HEK293 (cell line): ENCODE measurements around the gene INPP5D.

ENCODE experiments used
- CTCF ChIA-PET: fragments of 350-600 bp; formaldehyde crosslinking; extraction: SDS; loops from one replicate; lab custom pipeline; 2021; ENCODE audit warnings: antibody characterized with exemption; lab: Yijun Ruan, JAX
- POLR2A ChIA-PET: fragments of 300-600 bp; formaldehyde crosslinking; extraction: SDS; loops from one replicate; lab custom pipeline; 2020; ENCODE audit warnings: antibody characterized with exemption, inconsistent platforms; lab: Yijun Ruan, JAX
- H3K27ac ChIP-seq: fragments of 200-500 bp; sonication (Bioruptor generic); 2 replicates; pipeline ENCODE4 v1.5.1; 2014; ENCODE audit warnings: low read depth, low read length, control low read depth, inconsistent platforms; ENCODE audit errors: extremely low read depth
- H3K36me3 ChIP-seq, 2 experiments: fragments of 200-500 bp in 1 of 2; sonication (Bioruptor generic) in 1 of 2; 1 replicate in 1 of 2; 2 replicates in 1 of 2; pipeline ENCODE4 v1.5.1; 2014 to 2017; ENCODE audit warnings: inconsistent platforms in 2 of 2, low read length in 2 of 2; ENCODE audit not compliant: control insufficient read depth in 2 of 2, insufficient read depth in 1 of 2
- H3K4me1 ChIP-seq: fragments of 200-500 bp; sonication (Bioruptor generic); 2 replicates; pipeline ENCODE4 v1.5.1; 2014; ENCODE audit warnings: mild to moderate bottlenecking, low read length, inconsistent platforms; ENCODE audit not compliant: control insufficient read depth, insufficient read depth
- H3K4me3 ChIP-seq: 2 replicates; pipeline ENCODE4 v1.5.1; 2011; ENCODE audit warnings: low read depth, mild to moderate bottlenecking, control low read depth, low read length, moderate library complexity
- H3K9me3 ChIP-seq: fragments of 200-500 bp; sonication (Bioruptor generic); 2 replicates; pipeline ENCODE4 v1.5.1; 2014; ENCODE audit warnings: low read depth, low read length, inconsistent platforms; ENCODE audit not compliant: control insufficient read depth, insufficient read depth
- IKZF3 ChIP-seq: fragments of 450-650 bp; IDR thresholded peaks from 2 replicates; pipeline ENCODE4 v1.5.0; 2018; ENCODE audit warnings: missing biosample characterization, mild to moderate bottlenecking, missing genetic modification characterization, moderate library complexity
- PBX3 ChIP-seq: sonication (generic); formaldehyde crosslinking; IDR thresholded peaks from 2 replicates; pipeline ENCODE4 v1.8.1; 2022; ENCODE audit warnings: mild to moderate bottlenecking, moderate library complexity, missing genetic modification reagents
- ZBTB11 ChIP-seq: fragments of 450-650 bp; formaldehyde crosslinking; conservative IDR thresholded peaks from 2 replicates; pipeline ENCODE4 v1.5.1; 2016; ENCODE audit warnings: low read depth, missing biosample characterization, missing genetic modification characterization
- ZBTB21 ChIP-seq: fragments of 450-650 bp; formaldehyde crosslinking; IDR thresholded peaks from 2 replicates; pipeline ENCODE4 v1.5.1; 2017; ENCODE audit warnings: missing biosample characterization, missing genetic modification characterization
- ZBTB7A ChIP-seq: fragments of 450-650 bp; formaldehyde crosslinking; IDR thresholded peaks from 2 replicates; pipeline ENCODE4 v1.5.1; 2016; ENCODE audit warnings: low read depth, missing biosample characterization, missing genetic modification characterization
- ZBTB8A ChIP-seq: fragments of 450-650 bp; formaldehyde crosslinking; IDR thresholded peaks from 2 replicates; pipeline ENCODE4 v1.5.1; 2016; ENCODE audit warnings: missing biosample characterization, missing genetic modification characterization
- ZNF221 ChIP-seq: fragments of 450-650 bp; formaldehyde crosslinking; IDR thresholded peaks from 2 replicates; pipeline ENCODE4 v1.5.1; 2017; ENCODE audit warnings: missing biosample characterization, missing genetic modification characterization, borderline replicate concordance
- ZNF24 ChIP-seq: fragments of 450-650 bp; formaldehyde crosslinking; IDR thresholded peaks from 2 replicates; pipeline ENCODE4 v1.5.1; 2016; ENCODE audit warnings: missing biosample characterization, missing genetic modification characterization
- ZNF266 ChIP-seq: fragments of 450-650 bp; formaldehyde crosslinking; IDR thresholded peaks from 2 replicates; pipeline ENCODE4 v1.5.1; 2016; ENCODE audit warnings: missing biosample characterization, missing genetic modification characterization, low read depth
- ZNF426 ChIP-seq: fragments of 450-650 bp; formaldehyde crosslinking; IDR thresholded peaks from 2 replicates; pipeline ENCODE4 v1.5.1; 2017; ENCODE audit warnings: missing biosample characterization, missing genetic modification characterization, mild to moderate bottlenecking, inconsistent platforms, moderate library complexity
- ZNF433 ChIP-seq: fragments of 450-650 bp; formaldehyde crosslinking; IDR thresholded peaks from 2 replicates; pipeline ENCODE4 v1.5.1; 2016; ENCODE audit warnings: missing biosample characterization, missing genetic modification characterization, low read depth
- ZNF510 ChIP-seq: fragments of 450-650 bp; formaldehyde crosslinking; IDR thresholded peaks from 2 replicates; pipeline ENCODE4 v1.5.1; 2018; ENCODE audit warnings: mild to moderate bottlenecking, missing genetic modification characterization, missing biosample characterization; ENCODE audit not compliant: insufficient replicate concordance
- ZNF548 ChIP-seq: fragments of 450-650 bp; formaldehyde crosslinking; IDR thresholded peaks from 2 replicates; pipeline ENCODE4 v1.5.1; 2016; ENCODE audit warnings: missing biosample characterization, missing genetic modification characterization
- ZNF555 ChIP-seq: fragments of 450-650 bp; formaldehyde crosslinking; conservative IDR thresholded peaks from 2 replicates; pipeline ENCODE4 v1.5.1; 2017; ENCODE audit warnings: missing biosample characterization, mild to moderate bottlenecking, missing genetic modification characterization, inconsistent platforms
- ZNF623 ChIP-seq: fragments of 450-650 bp; formaldehyde crosslinking; IDR thresholded peaks from 2 replicates; pipeline ENCODE4 v1.5.1; 2016; ENCODE audit warnings: missing biosample characterization, missing genetic modification characterization
- ZNF624 ChIP-seq: fragments of 450-650 bp; formaldehyde crosslinking; IDR thresholded peaks from 2 replicates; pipeline ENCODE4 v1.5.1; 2017; ENCODE audit warnings: missing biosample characterization, missing genetic modification characterization
- ZNF626 ChIP-seq: fragments of 450-650 bp; sonication (Bioruptor Pico); formaldehyde crosslinking; IDR thresholded peaks from 2 replicates; pipeline ENCODE4 v1.5.1; 2018; ENCODE audit warnings: missing biosample characterization, missing genetic modification characterization, inconsistent platforms
- ZNF664 ChIP-seq: fragments of 450-650 bp; formaldehyde crosslinking; IDR thresholded peaks from 2 replicates; pipeline ENCODE4 v1.5.1; 2016; ENCODE audit warnings: missing biosample characterization, missing genetic modification characterization
- ZNF677 ChIP-seq: fragments of 450-650 bp; IDR thresholded peaks from 2 replicates; pipeline ENCODE4 v1.5.0; 2018; ENCODE audit warnings: missing biosample characterization, mild to moderate bottlenecking, missing genetic modification characterization, moderate library complexity
- ZNF707 ChIP-seq: fragments of 450-650 bp; formaldehyde crosslinking; IDR thresholded peaks from 2 replicates; pipeline ENCODE4 v1.5.1; 2016; ENCODE audit warnings: missing biosample characterization, missing genetic modification characterization
- ZNF837 ChIP-seq: fragments of 450-650 bp; formaldehyde crosslinking; IDR thresholded peaks from 2 replicates; pipeline ENCODE4 v1.5.1; 2016; ENCODE audit warnings: missing biosample characterization, missing genetic modification characterization
- ZXDB ChIP-seq: fragments of 450-650 bp; formaldehyde crosslinking; IDR thresholded peaks from 2 replicates; pipeline ENCODE4 v1.5.1; 2016; ENCODE audit warnings: missing biosample characterization, missing genetic modification characterization
- TF ChIP-seq, protein P1 (sequence below): fragments of 450-650 bp; formaldehyde crosslinking; IDR thresholded peaks from 2 replicates; pipeline ENCODE4 v1.5.1; 2016; ENCODE audit warnings: missing biosample characterization, missing genetic modification characterization
- TF ChIP-seq, protein P2 (sequence below): fragments of 450-650 bp; formaldehyde crosslinking; IDR thresholded peaks from 2 replicates; pipeline ENCODE4 v1.5.1; 2016; ENCODE audit warnings: missing biosample characterization, missing genetic modification characterization
- TF ChIP-seq, protein P3 (sequence below): fragments of 450-650 bp; formaldehyde crosslinking; IDR thresholded peaks from 2 replicates; pipeline ENCODE4 v1.5.1; 2017; ENCODE audit warnings: missing biosample characterization, mild to moderate bottlenecking, missing genetic modification characterization, moderate library complexity

INPP5D gene

GRCh38 chr2:233200790-233201189 is 140.6 kb downstream of the INPP5D start (continued):
- TF ChIP-seq ZNF664 (tag by site-specific recombination) (peak; percentile 52; the same call in 1 of the 2 replicates), ZNF426 (tag by site-specific recombination) (peak; percentile 76), ZNF555 (tag by site-specific recombination) (peak; percentile 78), ZXDB (tag by site-specific recombination) (peak; percentile 35; the same call in 1 of the 2 replicates), ZNF433 (tag by site-specific recombination) (peak; percentile 76), ZNF623 (tag by site-specific recombination) (peak; percentile 44), ZBTB8A (tag by site-specific recombination) (peak; percentile 46; the same call in 1 of the 2 replicates), ZBTB21 (tag by site-specific recombination) (0 out of 2 replicates have a peak, but pooled peaks have one; percentile 27), ZBTB11 (tag by site-specific recombination) (peak; percentile 66), ZNF510 (peak; percentile 50)

GRCh38 chr2:233201258-233202013 is 141.3 kb downstream of the INPP5D start:
- Histone ChIP-seq H3K36me3 (peaks cover 0 to 3% of the 10 kb centered on the region in 2 experiments; a peak in 1 of 3 replicates), H3K9me3 (no peaks in the 10 kb centered on the region), H3K4me3 (no peak overlapping the region), H3K4me1 (no peaks in the 10 kb centered on the region), H3K27ac (no peak overlapping the region)
- ChIA-PET POLR2A (no interaction called here), CTCF (interaction anchor here (0.6 kb wide), 2 partner anchors 103 to 1467 kb away, joined by 3 read pairs; no protein-coding TSS in a partner anchor)
- TF ChIP-seq ZNF626 (tag by site-specific recombination) (no peak), ZBTB7A (tag by site-specific recombination) (no peak), ZNF707 (tag by site-specific recombination) (no peak), ZNF624 (tag by site-specific recombination) (no peak), ZNF266 (tag by site-specific recombination) (no peak), ZNF623 (tag by site-specific recombination) (no peak), ZNF24 (tag by site-specific recombination) (no peak), ZNF221 (no peak), ZNF677 (tag by site-specific recombination) (no peak), ZXDB (tag by site-specific recombination) (no peak), IKZF3 (no peak), ZNF837 (no peak), ZNF548 (no peak), PBX3 (no peak)
- TF ChIP-seq, protein P1, sequence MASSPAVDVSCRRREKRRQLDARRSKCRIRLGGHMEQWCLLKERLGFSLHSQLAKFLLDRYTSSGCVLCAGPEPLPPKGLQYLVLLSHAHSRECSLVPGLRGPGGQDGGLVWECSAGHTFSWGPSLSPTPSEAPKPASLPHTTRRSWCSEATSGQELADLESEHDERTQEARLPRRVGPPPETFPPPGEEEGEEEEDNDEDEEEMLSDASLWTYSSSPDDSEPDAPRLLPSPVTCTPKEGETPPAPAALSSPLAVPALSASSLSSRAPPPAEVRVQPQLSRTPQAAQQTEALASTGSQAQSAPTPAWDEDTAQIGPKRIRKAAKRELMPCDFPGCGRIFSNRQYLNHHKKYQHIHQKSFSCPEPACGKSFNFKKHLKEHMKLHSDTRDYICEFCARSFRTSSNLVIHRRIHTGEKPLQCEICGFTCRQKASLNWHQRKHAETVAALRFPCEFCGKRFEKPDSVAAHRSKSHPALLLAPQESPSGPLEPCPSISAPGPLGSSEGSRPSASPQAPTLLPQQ (tag by site-specific recombination) = no peak
- TF ChIP-seq, protein P2, sequence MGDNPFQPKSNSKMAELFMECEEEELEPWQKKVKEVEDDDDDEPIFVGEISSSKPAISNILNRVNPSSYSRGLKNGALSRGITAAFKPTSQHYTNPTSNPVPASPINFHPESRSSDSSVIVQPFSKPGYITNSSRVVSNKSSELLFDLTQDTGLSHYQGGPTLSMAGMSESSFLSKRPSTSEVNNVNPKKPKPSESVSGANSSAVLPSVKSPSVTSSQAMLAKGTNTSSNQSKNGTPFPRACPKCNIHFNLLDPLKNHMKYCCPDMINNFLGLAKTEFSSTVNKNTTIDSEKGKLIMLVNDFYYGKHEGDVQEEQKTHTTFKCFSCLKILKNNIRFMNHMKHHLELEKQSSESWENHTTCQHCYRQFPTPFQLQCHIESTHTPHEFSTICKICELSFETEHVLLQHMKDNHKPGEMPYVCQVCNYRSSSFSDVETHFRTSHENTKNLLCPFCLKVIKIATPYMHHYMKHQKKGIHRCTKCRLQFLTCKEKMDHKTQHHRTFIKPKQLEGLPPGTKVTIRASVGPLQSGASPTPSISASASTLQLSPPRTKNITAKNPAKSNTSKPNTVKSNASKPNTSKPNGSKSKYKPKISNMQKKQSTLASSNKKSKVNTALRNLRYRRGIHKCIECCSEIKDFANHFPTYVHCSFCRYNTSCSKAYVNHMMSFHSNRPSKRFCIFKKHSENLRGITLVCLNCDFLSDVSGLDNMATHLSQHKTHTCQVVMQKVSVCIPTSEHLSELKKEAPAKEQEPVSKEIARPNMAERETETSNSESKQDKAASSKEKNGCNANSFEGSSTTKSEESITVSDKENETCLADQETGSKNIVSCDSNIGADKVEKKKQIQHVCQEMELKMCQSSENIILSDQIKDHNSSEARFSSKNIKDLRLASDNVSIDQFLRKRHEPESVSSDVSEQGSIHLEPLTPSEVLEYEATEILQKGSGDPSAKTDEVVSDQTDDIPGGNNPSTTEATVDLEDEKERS = no peak
- TF ChIP-seq, protein P3, sequence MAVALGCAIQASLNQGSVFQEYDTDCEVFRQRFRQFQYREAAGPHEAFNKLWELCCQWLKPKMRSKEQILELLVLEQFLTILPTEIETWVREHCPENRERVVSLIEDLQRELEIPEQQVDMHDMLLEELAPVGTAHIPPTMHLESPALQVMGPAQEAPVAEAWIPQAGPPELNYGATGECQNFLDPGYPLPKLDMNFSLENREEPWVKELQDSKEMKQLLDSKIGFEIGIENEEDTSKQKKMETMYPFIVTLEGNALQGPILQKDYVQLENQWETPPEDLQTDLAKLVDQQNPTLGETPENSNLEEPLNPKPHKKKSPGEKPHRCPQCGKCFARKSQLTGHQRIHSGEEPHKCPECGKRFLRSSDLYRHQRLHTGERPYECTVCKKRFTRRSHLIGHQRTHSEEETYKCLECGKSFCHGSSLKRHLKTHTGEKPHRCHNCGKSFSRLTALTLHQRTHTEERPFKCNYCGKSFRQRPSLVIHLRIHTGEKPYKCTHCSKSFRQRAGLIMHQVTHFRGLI (tag by site-specific recombination) = no peak
